Activated CD8-positive, alpha-beta memory T cell treated with anti-CD3 and anti-CD28 coated beads, Interleukin-2, amount 10 ng/mL, durations not matched to agents 7 days and 5 days (primary cell): Measurements from ENCODE around the gene KLF17. TPM values are rescaled to one million over a fixed set of nuclear protein-coding genes. Genes with fewer than 3 reads are reported as not detected.

Experiments used
- ATAC-seq: fragments of 150-1000 bp; cut with Tn5 transposase; one replicate; pipeline ENCODE4 v1.10.0; 2021; ENCODE audit warnings: moderate library complexity
- CTCF ChIA-PET: fragments of 350-600 bp; sonication (Branson Sonifier 250); formaldehyde crosslinking; loops from one replicate; lab custom pipeline; 2021; ENCODE audit warnings: antibody characterized with exemption; lab: Charles Lee
- DNase-seq: peaks from one replicate; pipeline ENCODE4 v3.0.0-alpha.2; 2020
- H3K27ac Mint-ChIP-seq: one replicate; pipeline ENCODE4 v1.8.0; 2021; ENCODE audit warnings: mild to moderate bottlenecking, mixed read lengths
- H3K27me3 Mint-ChIP-seq: one replicate; pipeline ENCODE4 v1.8.0; 2021; ENCODE audit warnings: mixed read lengths
- H3K36me3 Mint-ChIP-seq: one replicate; pipeline ENCODE4 v1.8.0; 2021; ENCODE audit warnings: mild to moderate bottlenecking, mixed read lengths
- H3K4me1 Mint-ChIP-seq: one replicate; pipeline ENCODE4 v1.8.0; 2021; ENCODE audit warnings: mixed read lengths
- H3K4me3 Mint-ChIP-seq: one replicate; pipeline ENCODE4 v1.8.0; 2021; ENCODE audit warnings: mild to moderate bottlenecking, moderate library complexity, mixed read lengths
- H3K9me3 Mint-ChIP-seq: one replicate; pipeline ENCODE4 v1.8.0; 2022; ENCODE audit warnings: low read depth, mixed read lengths
- total RNA-seq, 2 experiments: library from RNA; stranded (reverse); gene quantifications; one replicate each; pipeline ENCODE4 v1.2.3, GENCODE V29; 2021

The KLF17 gene
- total RNA-seq, 2 experiments from 2014 or later, result not detected

- ATAC-seq (no peak), DNase-seq (no peak)
- Mint-ChIP-seq H3K27ac (no peak overlapping the region), H3K27me3 (peaks cover 29% of the 10 kb centered on the region), H3K4me1 (no peaks in the 10 kb centered on the region), H3K36me3 (no peaks in the 10 kb centered on the region), H3K4me3 (no peak overlapping the region), H3K9me3 (peaks cover 9% of the 10 kb centered on the region)
- CTCF ChIA-PET, result no interaction called here
These were observed 29.0 kb downstream of the KLF17 start for GRCh38 chr1:44147582-44147981.

- H3K27ac Mint-ChIP-seq, result no peak overlapping the region
- no peak for ATAC-seq
- DNase-seq, result no peak
- H3K9me3 Mint-ChIP-seq, result peaks cover 4% of the 10 kb centered on the region
- CTCF ChIA-PET, result no interaction called here
- no peak overlapping the region for H3K4me3 Mint-ChIP-seq
- H3K36me3 Mint-ChIP-seq, result no peaks in the 10 kb centered on the region
- no peaks in the 10 kb centered on the region for H3K4me1 Mint-ChIP-seq
- peaks cover 30% of the 10 kb centered on the region for H3K27me3 Mint-ChIP-seq
These were observed 32.7 kb downstream of the KLF17 start for GRCh38 chr1:44151332-44151731.

- Mint-ChIP-seq H3K36me3 (no peaks in the 10 kb centered on the region), H3K4me3 (no peak overlapping the region), H3K9me3 (no peaks in the 10 kb centered on the region), H3K27me3 (peaks cover 30% of the 10 kb centered on the region), H3K27ac (no peak overlapping the region), H3K4me1 (no peaks in the 10 kb centered on the region)
- CTCF ChIA-PET, result no interaction called here
- DNase-seq (no peak), ATAC-seq (no peak)
These were observed 33.2 kb downstream of the KLF17 start for GRCh38 chr1:44151808-44152207.

- Mint-ChIP-seq H3K4me3 (no peak overlapping the region), H3K4me1 (no peaks in the 10 kb centered on the region), H3K27ac (no peak overlapping the region), H3K36me3 (no peaks in the 10 kb centered on the region), H3K9me3 (no peaks in the 10 kb centered on the region), H3K27me3 (peaks cover 30% of the 10 kb centered on the region)
- CTCF ChIA-PET, result no interaction called here
- no peak for ATAC-seq
- DNase-seq, result no peak
These were observed 34.1 kb downstream of the KLF17 start for GRCh38 chr1:44152692-44153091.

GRCh38 chr1:44154049-44154448 is 35.4 kb downstream of the KLF17 start:
- CTCF ChIA-PET, result no interaction called here
- H3K27me3 Mint-ChIP-seq, result peaks cover 30% of the 10 kb centered on the region
- ATAC-seq, result no peak
- H3K4me1 Mint-ChIP-seq, result no peaks in the 10 kb centered on the region
- H3K4me3 Mint-ChIP-seq, result no peak overlapping the region
- no peaks in the 10 kb centered on the region for H3K9me3 Mint-ChIP-seq
- no peak overlapping the region for H3K27ac Mint-ChIP-seq
- H3K36me3 Mint-ChIP-seq, result no peaks in the 10 kb centered on the region
- DNase-seq, result no peak

GRCh38 chr1:44157903-44158302 is 39.3 kb downstream of the KLF17 start:
- DNase-seq (no peak), ATAC-seq (no peak)
- H3K4me1 Mint-ChIP-seq, result no peaks in the 10 kb centered on the region
- H3K27ac Mint-ChIP-seq, result no peak overlapping the region
- no peaks in the 10 kb centered on the region for H3K9me3 Mint-ChIP-seq
- no peak overlapping the region for H3K4me3 Mint-ChIP-seq
- CTCF ChIA-PET, result no interaction called here
- peaks cover 8% of the 10 kb centered on the region for H3K27me3 Mint-ChIP-seq
- H3K36me3 Mint-ChIP-seq, result no peaks in the 10 kb centered on the region

DNA sequence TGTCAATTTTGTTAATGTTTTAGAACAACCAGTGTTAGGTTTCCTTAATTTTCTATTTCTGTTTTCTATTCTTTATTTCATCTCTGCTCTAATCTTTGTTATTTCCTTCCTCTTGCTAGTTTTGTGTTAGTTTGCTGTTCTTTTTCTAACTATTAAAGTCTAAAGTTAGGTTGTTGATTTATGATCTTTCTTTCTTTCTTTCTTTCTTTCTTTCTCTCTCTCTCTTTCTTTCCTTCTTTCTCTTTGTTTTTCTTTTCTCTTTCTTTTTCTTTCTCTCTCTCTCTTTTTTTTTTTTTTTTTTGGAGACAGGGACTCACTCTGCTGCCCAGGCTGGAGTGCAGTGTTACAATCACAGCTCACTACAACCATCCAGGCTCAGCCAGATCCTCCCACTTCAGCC is 40.2 kb downstream of the KLF17 start:
- Mint-ChIP-seq H3K9me3 (no peaks in the 10 kb centered on the region), H3K27ac (no peak overlapping the region), H3K27me3 (peaks cover 8% of the 10 kb centered on the region), H3K36me3 (no peaks in the 10 kb centered on the region), H3K4me1 (no peaks in the 10 kb centered on the region), H3K4me3 (no peak overlapping the region)
- no peak for ATAC-seq
- DNase-seq, result no peak
- CTCF ChIA-PET, result no interaction called here

GRCh38 chr1:44161546-44161945 is 42.9 kb downstream of the KLF17 start:
- peaks cover 8% of the 10 kb centered on the region for H3K27me3 Mint-ChIP-seq
- no peaks in the 10 kb centered on the region for H3K4me1 Mint-ChIP-seq
- ATAC-seq (no peak), DNase-seq (no peak)
- CTCF ChIA-PET, result interaction anchor here (0.8 kb wide), 1 partner anchor 77 kb away, joined by 3 read pairs; no protein-coding TSS in a partner anchor
- no peak overlapping the region for H3K4me3 Mint-ChIP-seq
- H3K36me3 Mint-ChIP-seq, result no peaks in the 10 kb centered on the region
- H3K27ac Mint-ChIP-seq, result no peak overlapping the region
- H3K9me3 Mint-ChIP-seq, result no peaks in the 10 kb centered on the region

DNA sequence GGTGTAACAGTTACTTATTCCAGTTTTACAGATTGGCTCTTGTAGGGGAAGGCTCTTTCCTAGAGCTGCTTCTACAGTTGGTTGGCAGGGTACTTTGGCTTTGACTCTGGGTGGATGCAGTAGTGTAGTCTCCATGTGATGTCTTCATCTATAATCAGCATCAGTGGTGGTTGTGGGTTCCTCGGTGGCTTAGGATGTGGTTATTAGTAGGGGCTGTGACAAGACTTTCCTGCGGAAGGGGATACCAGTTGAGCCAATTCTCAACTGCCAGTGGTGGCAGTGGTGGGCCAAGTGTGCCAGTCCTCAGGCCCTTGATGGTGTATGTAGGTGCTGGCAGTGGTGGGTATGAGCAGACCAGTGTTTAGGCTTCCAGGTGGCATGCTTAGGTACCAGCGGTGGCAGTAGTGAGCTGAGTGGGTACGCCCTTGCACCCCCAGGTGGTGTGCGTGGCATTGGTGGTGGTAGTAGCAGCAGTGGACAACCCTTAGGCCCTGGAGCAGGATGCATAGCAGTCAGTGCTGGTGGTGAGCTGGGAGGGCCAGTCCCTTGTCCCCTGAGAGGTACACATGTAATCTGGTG is 50.0 kb downstream of the KLF17 start:
- ATAC-seq (peak; percentile 45), DNase-seq (peak; percentile 78)
- CTCF ChIA-PET, result no interaction called here

GRCh38 chr1:44170281-44170823 is 51.7 kb downstream of the KLF17 start:
- H3K27ac Mint-ChIP-seq, result no peak overlapping the region
- H3K4me1 Mint-ChIP-seq, result peaks cover 9% of the 10 kb centered on the region
- peaks cover 16% of the 10 kb centered on the region for H3K9me3 Mint-ChIP-seq
- no peak for DNase-seq
- peaks cover 8% of the 10 kb centered on the region for H3K36me3 Mint-ChIP-seq
- no peak for ATAC-seq
- H3K4me3 Mint-ChIP-seq, result no peak overlapping the region
- CTCF ChIA-PET, result interaction anchor here (1.4 kb wide), 1 partner anchor 34 kb away, joined by 3 read pairs; no protein-coding TSS in a partner anchor
- H3K27me3 Mint-ChIP-seq, result peaks cover 32% of the 10 kb centered on the region

More for the DNA sequence above, 50.0 kb downstream of the KLF17 start:
- peaks cover 4% of the 10 kb centered on the region for H3K36me3 Mint-ChIP-seq
- peaks cover 12% of the 10 kb centered on the region for H3K9me3 Mint-ChIP-seq
- H3K4me1 Mint-ChIP-seq, result peaks cover 9% of the 10 kb centered on the region
- H3K27ac Mint-ChIP-seq, result no peak overlapping the region
- H3K4me3 Mint-ChIP-seq, result no peak overlapping the region
- H3K27me3 Mint-ChIP-seq, result peaks cover 27% of the 10 kb centered on the region

DNA sequence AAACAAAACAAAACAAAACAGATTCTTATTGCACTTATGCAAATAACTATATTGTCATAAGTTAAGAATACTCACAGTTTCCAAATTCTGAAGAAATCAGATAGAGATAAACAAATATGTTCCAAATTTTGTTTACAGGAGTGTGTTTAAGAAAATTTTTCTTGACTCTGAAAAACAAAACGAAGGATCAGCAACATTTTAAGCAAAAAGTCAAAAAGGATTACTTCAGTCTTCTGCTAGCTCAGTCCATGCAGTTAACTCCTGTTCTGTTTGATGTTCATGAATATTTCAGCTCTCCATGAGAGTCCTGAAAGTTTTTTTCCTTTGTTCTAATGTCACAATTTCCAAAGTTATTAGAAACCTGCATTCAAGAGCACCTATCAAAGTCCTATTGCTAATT is 56.0 kb downstream of the KLF17 start:
- ATAC-seq, result no peak
- H3K27me3 Mint-ChIP-seq, result peaks cover 17% of the 10 kb centered on the region
- H3K4me3 Mint-ChIP-seq, result no peak overlapping the region
- DNase-seq, result no peak
- H3K9me3 Mint-ChIP-seq, result peaks cover 10% of the 10 kb centered on the region
- H3K36me3 Mint-ChIP-seq, result peaks cover 6% of the 10 kb centered on the region
- no peak overlapping the region for H3K27ac Mint-ChIP-seq
- CTCF ChIA-PET, result no interaction called here
- no peaks in the 10 kb centered on the region for H3K4me1 Mint-ChIP-seq

Other genes starting within 250 kb of the KLF17 start
- gene ARTN, start 185.0 kb upstream of the KLF17 start, total RNA-seq, result not detected
- gene IPO13, start 171.9 kb upstream of the KLF17 start, total RNA-seq, result 10 to 100 TPM; 25.3 to 29.4 TPM
- 10 to 100 TPM; 28.1 to 39.8 TPM for gene DPH2, start 148.8 kb upstream of the KLF17 start, total RNA-seq
- 100 to 1,000 TPM; 108 to 139 TPM for gene ATP6V0B, start 143.9 kb upstream of the KLF17 start, total RNA-seq
- gene B4GALT2, start 139.6 kb upstream of the KLF17 start, total RNA-seq, result 10 to 100 TPM; 20.1 to 25.5 TPM
- gene CCDC24, start 127.2 kb upstream of the KLF17 start, total RNA-seq, result 1 to 10 TPM; 1.3 to 1.5 TPM
- gene SLC6A9, start 87.4 kb upstream of the KLF17 start, total RNA-seq, result 1 to 10 TPM; 2.6 to 5.3 TPM
- gene KLF18, start 22.8 kb downstream of the KLF17 start, total RNA-seq, result not detected
- 10 to 100 TPM; 36.9 to 44.1 TPM for gene DMAP1, start 94.7 kb downstream of the KLF17 start, total RNA-seq
- 10 to 100 TPM; 27.2 to 30.4 TPM for gene ERI3, start 236.4 kb downstream of the KLF17 start, total RNA-seq